Erythroblast (primary cell): Measurements from ENCODE around the gene CD164L2.

ENCODE experiments used
- GATA1 ChIP-seq: IDR thresholded peaks from 2 replicates; pipeline ENCODE4 v1.6.1; 2011; ENCODE audit warnings: low read depth, mild to moderate bottlenecking, control low read depth, low read length, moderate library complexity
- POLR2A ChIP-seq: IDR thresholded peaks from 2 replicates; pipeline ENCODE4 v1.6.1; 2011; ENCODE audit warnings: mild to moderate bottlenecking, low read length

GRCh38 chr1:27380224-27380623 is 2.9 kb downstream of the CD164L2 start:
- no peak for TF ChIP-seq POLR2A
- TF ChIP-seq GATA1: no peak
